ENCODE data around the gene FARS2.

Gene FARS2

GRCh38 chr6:5435449-5435848 lies 174.1 kb downstream of the FARS2 start:
- DNase-seq: no peak

- DNase-seq: no peak
Observed at GRCh38 chr6:5438922-5439584, 177.7 kb downstream of the FARS2 start.

- DNase-seq: no peak
Observed at GRCh38 chr6:5439749-5440148, 178.4 kb downstream of the FARS2 start.

- DNase-seq: no peak
Observed at GRCh38 chr6:5442319-5442718, 181.0 kb downstream of the FARS2 start.

- DNase-seq: no peak
Observed at GRCh38 chr6:5442916-5443315, 181.6 kb downstream of the FARS2 start.

GRCh38 chr6:5443491-5443890 lies 182.2 kb downstream of the FARS2 start:
- no peak for DNase-seq

- no peak for DNase-seq
Observed at GRCh38 chr6:5446362-5447075, 185.2 kb downstream of the FARS2 start.

GRCh38 chr6:5447921-5448320 lies 186.6 kb downstream of the FARS2 start:
- DNase-seq: no peak

GRCh38 chr6:5450073-5450472 lies 188.8 kb downstream of the FARS2 start:
- DNase-seq: no peak

- DNase-seq: no peak
Observed at GRCh38 chr6:5453546-5453945, 192.2 kb downstream of the FARS2 start.

GRCh38 chr6:5455142-5455541 lies 193.8 kb downstream of the FARS2 start:
- DNase-seq: no peak

- DNase-seq: no peak
Observed at GRCh38 chr6:5457041-5457440, 195.7 kb downstream of the FARS2 start.

- no peak for DNase-seq
Observed at GRCh38 chr6:5457983-5458683, 196.8 kb downstream of the FARS2 start.

GRCh38 chr6:5459346-5459745 lies 198.0 kb downstream of the FARS2 start:
- DNase-seq: no peak

- no peak for DNase-seq
Observed at GRCh38 chr6:5461365-5461764, 200.1 kb downstream of the FARS2 start.

- DNase-seq: no peak
Observed at GRCh38 chr6:5462856-5463255, 201.5 kb downstream of the FARS2 start.

GRCh38 chr6:5463690-5464089 lies 202.4 kb downstream of the FARS2 start:
- no peak for DNase-seq

GRCh38 chr6:5464099-5464885 lies 203.0 kb downstream of the FARS2 start:
- DNase-seq: no peak

- peak; percentile 7 for DNase-seq
Observed at GRCh38 chr6:5466281-5467136, 205.2 kb downstream of the FARS2 start.

- DNase-seq: no peak
Observed at GRCh38 chr6:5468586-5468985, 207.3 kb downstream of the FARS2 start.

- no peak for DNase-seq
Observed at GRCh38 chr6:5469101-5469846, 208.0 kb downstream of the FARS2 start.

- no peak for DNase-seq
Observed at GRCh38 chr6:5471044-5471443, 209.7 kb downstream of the FARS2 start.

Data from DMS79 (cell line).